ENCODE data around the gene PCCA. TPM values are rescaled to one million over a fixed set of nuclear protein-coding genes. Genes with fewer than 3 reads are reported as not detected.

PCCA gene
- total and polyA plus RNA-seq, 2 donors from 2014 or later: 86.2 to 222 TPM

DNA sequence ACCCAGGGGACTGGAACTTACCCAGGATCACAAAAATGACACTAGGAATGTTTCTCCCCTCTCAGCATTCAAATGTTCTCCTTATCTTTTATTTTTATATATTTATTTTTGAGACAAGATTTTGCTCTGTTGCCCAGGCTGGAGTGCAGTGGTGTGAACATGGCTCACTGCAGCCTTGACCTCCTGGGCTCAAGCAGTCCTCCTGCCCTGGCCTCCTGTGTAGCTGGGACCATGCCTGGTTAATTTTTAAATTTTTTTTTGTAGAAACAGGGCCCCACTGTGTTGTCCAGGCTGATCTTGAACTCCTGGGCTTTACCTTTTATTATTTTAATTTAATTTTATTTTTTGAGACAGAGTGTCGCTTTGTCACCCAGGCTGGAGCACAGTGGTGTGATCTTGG is 108.2 kb downstream of the PCCA start:
- no peaks in the 10 kb centered on the region for H3K27me3 ChIP-seq (ENCODE audit: control insufficient read depth, insufficient read depth, low read length)
- FAIRE-seq (no peak), DNase-seq (no peak)
- no peaks in the 10 kb centered on the region for H3K36me3 ChIP-seq (ENCODE audit: control insufficient read depth in 2 of 3, insufficient read depth in 3 of 3, low read length in 3 of 3)
- TF ChIP-seq CTCF (IDR thresholded peaks at IDR 0.05; ENCODE audit: borderline replicate concordance, extremely low read depth, insufficient read depth): no peak
- H3K4me3 ChIP-seq (ENCODE audit: low read length in 3 of 3): no peak overlapping the region
- intact Hi-C loops (cut with DNase I): no loop called here
- no peak overlapping the region for H3K9ac ChIP-seq (ENCODE audit: low read length in 3 of 3)
- H3K27ac ChIP-seq (ENCODE audit: low read depth in 2 of 2, low read length in 2 of 2): no peak overlapping the region
- no peaks in the 10 kb centered on the region for H3K9me3 ChIP-seq (ENCODE audit: control insufficient read depth in 2 of 3, insufficient read depth in 1 of 3, low read length in 3 of 3)
- H3K4me1 ChIP-seq (ENCODE audit: control insufficient read depth in 2 of 3, insufficient read depth in 2 of 3, low read depth in 1 of 3, low read length in 3 of 3): peaks cover 0 to 5% (median 0%) of the 10 kb centered on the region in 3 donors

DNA sequence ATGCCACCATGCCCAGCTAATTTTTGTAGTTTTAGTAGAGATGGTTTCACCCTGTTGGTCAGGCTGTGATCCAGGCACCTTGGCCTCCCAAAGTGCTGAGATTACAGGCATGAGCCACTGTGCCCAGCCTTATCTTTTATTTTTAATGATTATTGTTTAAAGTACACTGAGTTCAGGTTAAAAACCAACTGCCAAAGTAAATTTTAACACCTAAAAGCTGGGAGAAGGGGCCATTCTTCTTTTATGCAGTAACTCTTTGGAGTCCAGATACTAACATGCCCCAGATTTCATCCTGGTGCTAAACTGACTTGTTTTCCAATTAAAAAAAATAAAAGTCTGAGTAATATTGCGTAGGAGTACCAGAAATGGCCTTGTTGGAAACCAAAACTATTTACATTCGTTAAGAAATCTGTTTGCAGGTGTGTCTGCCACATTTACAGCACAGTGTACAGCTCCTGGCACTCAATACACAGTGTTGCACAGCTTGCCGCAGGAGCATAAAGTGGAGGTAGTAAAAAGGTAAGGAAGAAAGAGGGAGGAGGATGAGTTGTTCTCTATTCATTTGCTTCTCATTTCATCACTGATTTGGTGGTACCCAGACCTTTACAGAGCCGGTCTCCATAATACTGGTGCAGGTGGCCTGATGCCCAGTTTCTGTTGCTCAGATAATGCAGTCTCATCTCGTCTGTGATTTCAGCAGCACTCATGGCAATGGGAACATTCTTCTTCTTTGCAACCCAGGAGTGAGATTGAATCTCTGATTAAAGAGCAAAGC is 108.9 kb downstream of the PCCA start:
- Histone ChIP-seq H3K27ac (ENCODE audit: low read depth in 2 of 2, low read length in 2 of 2) (no peak overlapping the region), H3K4me1 (ENCODE audit: control insufficient read depth in 2 of 3, insufficient read depth in 2 of 3, low read depth in 1 of 3, low read length in 3 of 3) (peaks cover 0 to 5% (median 0%) of the 10 kb centered on the region in 3 donors), H3K4me3 (ENCODE audit: low read length in 3 of 3) (no peak overlapping the region), H3K27me3 (ENCODE audit: control insufficient read depth, insufficient read depth, low read length) (no peaks in the 10 kb centered on the region), H3K36me3 (ENCODE audit: control insufficient read depth in 2 of 3, insufficient read depth in 3 of 3, low read length in 3 of 3) (no peaks in the 10 kb centered on the region), H3K9me3 (ENCODE audit: control insufficient read depth in 2 of 3, insufficient read depth in 1 of 3, low read length in 3 of 3) (no peaks in the 10 kb centered on the region), H3K9ac (ENCODE audit: low read length in 3 of 3) (no peak overlapping the region)
- FAIRE-seq (no peak), DNase-seq (no peak)
- TF ChIP-seq CTCF (IDR thresholded peaks at IDR 0.05; ENCODE audit: borderline replicate concordance, extremely low read depth, insufficient read depth): no peak
- intact Hi-C loops (cut with DNase I): no loop called here

DNA sequence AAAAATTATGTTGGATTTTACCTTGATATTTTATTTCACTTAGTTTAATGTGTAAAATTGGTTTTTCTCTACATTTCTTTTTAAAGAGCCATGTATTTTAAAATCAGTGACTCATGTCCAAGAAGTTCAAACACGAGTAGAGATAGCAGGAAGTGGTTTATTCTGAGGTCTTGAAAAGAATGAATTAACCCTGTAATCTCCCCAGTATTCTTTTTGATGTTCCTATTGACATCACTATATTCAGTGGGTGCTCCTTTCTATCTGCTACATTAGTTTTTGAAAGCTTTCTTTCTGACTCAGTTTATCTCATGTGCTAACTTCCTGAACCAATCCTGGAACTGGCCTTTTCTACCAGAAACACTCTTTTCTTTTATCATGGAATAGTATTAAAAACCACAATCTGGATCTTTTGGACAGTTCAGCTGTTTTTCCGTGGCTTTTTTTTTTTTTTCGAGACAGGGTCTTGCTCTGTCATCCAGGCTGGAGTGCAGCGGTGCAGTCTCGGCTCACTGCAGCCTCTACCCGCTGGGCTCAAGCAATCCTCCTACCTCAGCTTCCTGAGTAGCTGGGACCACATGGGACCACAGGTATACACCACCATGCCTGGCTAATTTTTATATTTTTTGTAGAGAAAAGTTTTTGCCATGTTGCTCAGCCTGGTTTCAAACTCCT is 114.9 kb downstream of the PCCA start:
- DNase-seq: no peak
- TF ChIP-seq CTCF (IDR thresholded peaks at IDR 0.05; ENCODE audit: borderline replicate concordance, extremely low read depth, insufficient read depth): no peak
- no peaks in the 10 kb centered on the region for H3K9me3 ChIP-seq (ENCODE audit: control insufficient read depth in 2 of 3, insufficient read depth in 1 of 3, low read length in 3 of 3)
- intact Hi-C loops (cut with DNase I): no loop called here
- H3K4me3 ChIP-seq (ENCODE audit: low read length in 3 of 3): no peak overlapping the region
- H3K36me3 ChIP-seq (ENCODE audit: control insufficient read depth in 2 of 3, insufficient read depth in 3 of 3, low read length in 3 of 3): no peaks in the 10 kb centered on the region
- H3K4me1 ChIP-seq (ENCODE audit: control insufficient read depth in 2 of 3, insufficient read depth in 2 of 3, low read depth in 1 of 3, low read length in 3 of 3): no peaks in the 10 kb centered on the region
- FAIRE-seq: no peak
- H3K27ac ChIP-seq (ENCODE audit: low read depth in 2 of 2, low read length in 2 of 2): no peak overlapping the region
- H3K9ac ChIP-seq (ENCODE audit: low read length in 3 of 3): no peak overlapping the region
- H3K27me3 ChIP-seq (ENCODE audit: control insufficient read depth, insufficient read depth, low read length): no peaks in the 10 kb centered on the region
